B cell (primary cell): ENCODE results near the gene CEACAM16. TPM values are rescaled to one million over a fixed set of nuclear protein-coding genes. Genes with fewer than 3 reads are reported as not detected.

ENCODE experiments used
- ATAC-seq: fragments of 200-7000 bp; cut with Tn5 transposase; one replicate; pipeline ENCODE4 v1.10.0; 2021; ENCODE audit warnings: low read depth, mild to moderate bottlenecking, moderate number of reproducible peaks, moderate library complexity
- CTCF ChIA-PET: fragments of 350-600 bp; sonication (Branson Sonifier 250); formaldehyde crosslinking; loops from one replicate; lab custom pipeline; 2021; ENCODE audit warnings: antibody characterized with exemption, inconsistent platforms; lab: Charles Lee
- POLR2A ChIA-PET: fragments of 350-600 bp; sonication (Branson Sonifier 250); formaldehyde crosslinking; loops from one replicate; lab custom pipeline; 2021; ENCODE audit warnings: antibody characterized with exemption; lab: Charles Lee
- DNase-seq: peaks from one replicate; pipeline ENCODE4 v3.0.0; 2013
- H2AFZ ChIP-seq: 2 replicates; pipeline ENCODE4 v1.6.1; 2012; ENCODE audit warnings: mild to moderate bottlenecking, low read depth, low read length; ENCODE audit not compliant: insufficient read depth, poor library complexity, severe bottlenecking
- H3K27ac ChIP-seq, 2 donors: 1 replicate in 1 of 2; 2 replicates in 1 of 2; pipeline ENCODE4 v1.5.1; 2012 to 2013; ENCODE audit warnings: low read length in 2 of 2, mild to moderate bottlenecking in 2 of 2, moderate library complexity in 1 of 2
- H3K27me3 ChIP-seq, 4 experiments: fragments of 200-600 bp in 1 of 4; sonication (generic) in 1 of 4; replicated peaks in 1 of 4; 1 replicate in 2 of 4; 2 replicates in 2 of 4; pipeline versions ENCODE4 v1.6.1 to v1.7.0; 2013 to 2016; ENCODE audit warnings: low read length in 3 of 4, mild to moderate bottlenecking in 2 of 4, mixed read lengths in 1 of 4, moderate library complexity in 1 of 4; ENCODE audit not compliant: insufficient read depth in 4 of 4, control insufficient read depth in 3 of 4; ENCODE audit errors: control extremely low read depth in 1 of 4
- H3K36me3 ChIP-seq, 2 experiments: replicated peaks in 1 of 2; 1 replicate in 1 of 2; 2 replicates in 1 of 2; pipeline versions ENCODE4 v1.6.1 to v1.7.1; 2013; ENCODE audit warnings: low read length in 1 of 2; ENCODE audit not compliant: insufficient read depth in 2 of 2, control insufficient read depth in 1 of 2; ENCODE audit errors: control extremely low read depth in 1 of 2, extremely low read depth in 1 of 2
- H3K4me1 ChIP-seq, 2 donors: fragments of 200-600 bp in 1 of 2; sonication (generic) in 1 of 2; 1 replicate in 1 of 2; 2 replicates in 1 of 2; pipeline versions ENCODE4 v1.5.1 to v1.6.1; 2013 to 2017; ENCODE audit warnings: low read length in 2 of 2; ENCODE audit not compliant: control insufficient read depth in 2 of 2, insufficient read depth in 2 of 2
- H3K4me2 ChIP-seq: replicated peaks from 2 replicates; pipeline ENCODE3; 2012; ENCODE audit warnings: mild to moderate bottlenecking, low read depth, low read length; ENCODE audit not compliant: poor library complexity, severe bottlenecking
- H3K4me3 ChIP-seq, 5 experiments: fragments of 200-600 bp in 1 of 5; sonication (generic) in 1 of 5; 1 replicate in 3 of 5; 2 replicates in 2 of 5; pipeline versions ENCODE4 v1.5.1 to v1.7.0; 2011 to 2016; ENCODE audit warnings: low read length in 4 of 5, mild to moderate bottlenecking in 4 of 5, low read depth in 2 of 5, control low read depth in 1 of 5, moderate library complexity in 1 of 5; ENCODE audit not compliant: insufficient read depth in 1 of 5; ENCODE audit errors: control extremely low read depth in 1 of 5, extremely low read depth in 1 of 5
- H3K79me2 ChIP-seq: fragments of 200-600 bp; sonication (generic); one replicate; pipeline ENCODE4 v1.6.0; 2016; ENCODE audit warnings: low read length; ENCODE audit not compliant: control insufficient read depth, insufficient read depth
- H3K9ac ChIP-seq: fragments of 200-600 bp; sonication (generic); 2 replicates; pipeline ENCODE4 v1.6.1; 2017; ENCODE audit warnings: mild to moderate bottlenecking, low read length, moderate library complexity
- H3K9me3 ChIP-seq, 3 donors: one replicate each; pipeline versions ENCODE4 v1.6.1 to v1.7.1; 2013; ENCODE audit warnings: low read length in 2 of 3; ENCODE audit not compliant: control insufficient read depth in 2 of 3, insufficient read depth in 1 of 3; ENCODE audit errors: control extremely low read depth in 1 of 3
- H4K20me1 ChIP-seq: 2 replicates; pipeline ENCODE4 v1.6.0; 2012; ENCODE audit warnings: mild to moderate bottlenecking, low read length; ENCODE audit not compliant: insufficient read depth, control insufficient read depth, poor library complexity, severe bottlenecking
- H3K27ac Mint-ChIP-seq: one replicate; pipeline ENCODE4 v1.8.0; 2021; ENCODE audit warnings: mixed read lengths
- H3K27me3 Mint-ChIP-seq: one replicate; pipeline ENCODE4 v1.8.0; 2021; ENCODE audit warnings: mixed read lengths
- H3K4me1 Mint-ChIP-seq: one replicate; pipeline ENCODE4 v1.8.0; 2021; ENCODE audit warnings: mixed read lengths
- H3K4me3 Mint-ChIP-seq: one replicate; pipeline ENCODE4 v1.8.0; 2021; ENCODE audit warnings: mixed read lengths
- H3K9me3 Mint-ChIP-seq: one replicate; pipeline ENCODE4 v1.8.0; 2022; ENCODE audit warnings: mixed read lengths; ENCODE audit not compliant: insufficient read depth
- CTCF ChIP-seq: fragments of 200-600 bp; IDR thresholded peaks from one replicate; pipeline ENCODE4 v1.8.0; 2022; ENCODE audit warnings: antibody characterized with exemption, mild to moderate bottlenecking
- EZH2 ChIP-seq: IDR thresholded peaks from 2 replicates; pipeline ENCODE4 v1.6.1; 2012; ENCODE audit warnings: borderline replicate concordance, low read depth, mild to moderate bottlenecking, moderate library complexity, low read length; ENCODE audit not compliant: insufficient read depth, poor library complexity, severe bottlenecking
- WGBS: methylation state at CpG from one replicate; pipeline ENCODE4 v1.1.5; 2013; ENCODE audit warnings: missing lambda C conversion rate; ENCODE audit not compliant: insufficient coverage; 5-methylcytosine and 5-hydroxymethylcytosine counted together
- intact Hi-C: fragments of 100-400 bp; cut with micrococcal nuclease; formaldehyde crosslinking; loops from one replicate; pipeline ENCODE4 v1.10.0; 2022
- polyA plus RNA-seq: library from polyadenylated mRNA; depleted of rRNA; stranded (reverse); fragments of >200 nt; gene quantifications from 2 replicates; pipeline ENCODE4 v1.2.3, GENCODE V29; 2012
- total RNA-seq, 2 donors: library from RNA; stranded (reverse); fragments of 120-200 nt in 1 of 2; gene quantifications; 1 replicate in 1 of 2; 2 replicates in 1 of 2; pipeline versions ENCODE4 v1.2.3 to v1.2.4, GENCODE V29; 2013 to 2022

Gene CEACAM16
- total and polyA plus RNA-seq, 2 donors (not counting 1 experiment from before 2014, with no cell fraction given): not detected

- ChIA-PET CTCF (interaction anchor here (0.6 kb wide), 1 partner anchor 32 kb away, joined by 3 read pairs; no protein-coding TSS in a partner anchor), POLR2A (no interaction called here)
- no peaks in the 10 kb centered on the region for H3K79me2 ChIP-seq
- intact Hi-C loops: no loop called here
- no peaks in the 10 kb centered on the region for H3K4me1 ChIP-seq
- no peak overlapping the region for H2AFZ ChIP-seq
- H3K27me3 ChIP-seq: no peaks in the 10 kb centered on the region
- Mint-ChIP-seq H3K27me3 (peaks cover 15% of the 10 kb centered on the region), H3K4me1 (no peaks in the 10 kb centered on the region), H3K9me3 (peaks cover under 1% of the 10 kb centered on the region), H3K4me3 (no peak overlapping the region), H3K27ac (no peak overlapping the region)
- WGBS: 85% methylated on average over 6 of the region's 8 CpGs
- H3K9me3 ChIP-seq: peaks cover 0 to 5% (median 0%) of the 10 kb centered on the region in 3 donors
- ATAC-seq (no peak), DNase-seq (no peak)
- H3K27ac ChIP-seq: no peak overlapping the region
- no peaks in the 10 kb centered on the region for H4K20me1 ChIP-seq
- TF ChIP-seq CTCF (no peak), EZH2 (no peak)
- H3K36me3 ChIP-seq: no peaks in the 10 kb centered on the region
- no peak overlapping the region for H3K4me2 ChIP-seq
- H3K9ac ChIP-seq: no peak overlapping the region
- H3K4me3 ChIP-seq: no peak overlapping the region
These were observed 21.7 kb upstream of the CEACAM16 start for GRCh38 chr19:44677019-44677811.

- H2AFZ ChIP-seq: no peak overlapping the region
- intact Hi-C loops: no loop called here
- H3K27me3 ChIP-seq: peaks cover 0 to 8% (median 0%) of the 10 kb centered on the region in 4 experiments
- no peak overlapping the region for H3K4me2 ChIP-seq
- no peak for TF ChIP-seq CTCF
- TF ChIP-seq EZH2: no peak
- ChIA-PET CTCF (no interaction called here), POLR2A (interaction anchor here (0.6 kb wide), 1 partner anchor 354 kb away, joined by 3 read pairs; no protein-coding TSS in a partner anchor)
- H3K9me3 ChIP-seq: no peaks in the 10 kb centered on the region
- H3K4me3 ChIP-seq: no peak overlapping the region
- Mint-ChIP-seq H3K27ac (no peak overlapping the region), H3K4me1 (peaks cover 5% of the 10 kb centered on the region), H3K9me3 (no peaks in the 10 kb centered on the region), H3K4me3 (no peak overlapping the region), H3K27me3 (peaks cover 13% of the 10 kb centered on the region)
- H4K20me1 ChIP-seq: no peaks in the 10 kb centered on the region
- no peaks in the 10 kb centered on the region for H3K36me3 ChIP-seq
- no peak for DNase-seq
- H3K27ac ChIP-seq: no peak overlapping the region
- ATAC-seq: no peak
- H3K4me1 ChIP-seq: peaks cover under 1 to 8% of the 10 kb centered on the region in 2 donors
- H3K79me2 ChIP-seq: no peaks in the 10 kb centered on the region
- no peak overlapping the region for H3K9ac ChIP-seq
These were observed 18.4 kb upstream of the CEACAM16 start for GRCh38 chr19:44680536-44680935.
